Body of pancreas (tissue), 4 donors: ENCODE measurements around the gene PSMB7. TPM values are rescaled to one million over a fixed set of nuclear protein-coding genes. Genes with fewer than 3 reads are reported as not detected.

ENCODE experiments used
- ATAC-seq: fragments of 150-250 bp; one replicate; pipeline ENCODE4 v1.9.1; 2016
- DNase-seq, 4 donors: peaks; one replicate each; pipeline ENCODE4 v3.0.0-alpha.2; 2019
- H3K27ac ChIP-seq, 4 donors: fragments of 200-600 bp; sonication (generic); 1 replicate in 3 of 4; 2 replicates in 1 of 4; pipeline versions ENCODE4 v1.5.1 to v1.6.1; 2016 to 2019; ENCODE audit warnings: mild to moderate bottlenecking in 1 of 4, mixed read lengths in 1 of 4, moderate library complexity in 1 of 4
- H3K27me3 ChIP-seq, 2 donors: fragments of 200-600 bp; sonication (generic); one replicate each; pipeline ENCODE4 v1.6.0; 2016; ENCODE audit warnings: mild to moderate bottlenecking in 1 of 2
- H3K36me3 ChIP-seq, 2 donors: fragments of 200-600 bp; sonication (generic); replicated peaks in 1 of 2; 2 replicates each; pipeline ENCODE4 v1.5.1; 2016; ENCODE audit warnings: low read depth in 2 of 2; ENCODE audit not compliant: insufficient read depth in 1 of 2
- H3K4me1 ChIP-seq: fragments of 200-600 bp; sonication (generic); one replicate; pipeline ENCODE4 v1.6.0; 2016
- H3K4me3 ChIP-seq, 2 donors: fragments of 200-600 bp; sonication (generic); 1 replicate in 1 of 2; 2 replicates in 1 of 2; pipeline ENCODE4 v1.5.1; 2016 to 2019
- H3K9me3 ChIP-seq, 3 donors: fragments of 200-600 bp; sonication (generic); 1 replicate in 2 of 3; 2 replicates in 1 of 3; pipeline ENCODE4 v1.5.1; 2016
- CTCF ChIP-seq, 7 experiments: fragments of 450-650 bp in 4 of 7; fragments of 200-600 bp in 3 of 7; sonication (generic) in 3 of 7; IDR thresholded peaks; one replicate each; pipeline ENCODE4 v1.5.1; 2016 to 2019; ENCODE audit warnings: antibody characterized with exemption in 7 of 7
- POLR2A ChIP-seq, 3 donors: fragments of 450-650 bp; IDR thresholded peaks; one replicate each; pipeline ENCODE4 v1.6.1; 2016; ENCODE audit warnings: antibody characterized with exemption in 3 of 3, mild to moderate bottlenecking in 2 of 3
- WGBS, 2 donors: methylation state at CpG; one replicate each; pipeline ENCODE4 v1.1.5; 2017; 5-methylcytosine and 5-hydroxymethylcytosine counted together
- intact Hi-C: fragments of 100-400 bp; cut with DNase I; formaldehyde crosslinking; loops from one replicate; pipeline ENCODE4 v1.15.1; 2023
- total RNA-seq, 2 donors: library from RNA; depleted of rRNA; stranded (reverse); fragments of >200 nt; gene quantifications; one replicate each; pipeline ENCODE4 v1.1.0, GENCODE V29; 2016

PSMB7 gene
- total RNA-seq, 2 donors from 2014 or later = 31.6 to 93.9 TPM

GRCh38 chr9:124350494-124351263, 64.6 kb downstream of the PSMB7 start:
- intact Hi-C loops = no loop called here
- Histone ChIP-seq H3K4me3 (no peak overlapping the region), H3K27ac (no peak overlapping the region), H3K27me3 (no peaks in the 10 kb centered on the region), H3K4me1 (no peaks in the 10 kb centered on the region), H3K9me3 (no peaks in the 10 kb centered on the region), H3K36me3 (peaks cover 18 to 37% of the 10 kb centered on the region in 2 donors)
- DNase-seq = no peak
- ATAC-seq = no peak
- 87 to 95% methylated on average over 12 to 16 of the region's 16 CpGs for WGBS, 2 donors
- TF ChIP-seq POLR2A (IDR thresholded peaks at IDR 0.05) = no peak
- TF ChIP-seq CTCF (IDR thresholded peaks at IDR 0.05) = no peak

- intact Hi-C loops = no loop called here
- TF ChIP-seq POLR2A (IDR thresholded peaks at IDR 0.05) (no peak), CTCF (IDR thresholded peaks at IDR 0.05) (no peak)
- H3K4me3 ChIP-seq = no peak overlapping the region
- peaks cover 19 to 38% of the 10 kb centered on the region in 2 donors for H3K36me3 ChIP-seq
- H3K27me3 ChIP-seq = no peaks in the 10 kb centered on the region
- no peak for DNase-seq
- 89 to 90% methylated on average over 20 to 25 of the region's 25 CpGs for WGBS, 2 donors
- no peak for ATAC-seq
- H3K4me1 ChIP-seq = no peaks in the 10 kb centered on the region
- H3K27ac ChIP-seq = no peak overlapping the region
- H3K9me3 ChIP-seq = no peaks in the 10 kb centered on the region
These were observed 65.4 kb downstream of the PSMB7 start for GRCh38 chr9:124349675-124350493.

GRCh38 chr9:124349267-124349666, 66.0 kb downstream of the PSMB7 start:
- DNase-seq (no peak), ATAC-seq (no peak)
- Histone ChIP-seq H3K27ac (no peak overlapping the region), H3K36me3 (peaks cover 19 to 38% of the 10 kb centered on the region in 2 donors), H3K27me3 (no peaks in the 10 kb centered on the region), H3K4me3 (no peak overlapping the region), H3K4me1 (no peaks in the 10 kb centered on the region), H3K9me3 (no peaks in the 10 kb centered on the region)
- intact Hi-C loops = no loop called here
- TF ChIP-seq POLR2A (IDR thresholded peaks at IDR 0.05) (no peak), CTCF (IDR thresholded peaks at IDR 0.05) (no peak)
- WGBS, 2 donors = 91 to 95% methylated on average over 8 of the region's 8 CpGs

- DNase-seq = no peak
These were observed 66.4 kb downstream of the PSMB7 start for GRCh38 chr9:124348831-124349230.

More at GRCh38 chr9:124348831-124349230, 66.4 kb downstream of the PSMB7 start:
- Histone ChIP-seq H3K4me3 (no peak overlapping the region), H3K36me3 (peaks cover 19 to 38% of the 10 kb centered on the region in 2 donors), H3K27me3 (no peaks in the 10 kb centered on the region), H3K9me3 (no peaks in the 10 kb centered on the region), H3K27ac (no peak overlapping the region), H3K4me1 (no peaks in the 10 kb centered on the region)
- TF ChIP-seq POLR2A (IDR thresholded peaks at IDR 0.05) (no peak), CTCF (IDR thresholded peaks at IDR 0.05) (no peak)
- 87 to 90% methylated on average over 7 to 12 of the region's 12 CpGs for WGBS, 2 donors
- intact Hi-C loops = no loop called here
- ATAC-seq = no peak
